GM12872 (cell line): ENCODE measurements around the gene SCAPER.

ENCODE experiments used
- TF ChIP-seq, protein P1 (sequence below): IDR thresholded peaks from 3 replicates; pipeline ENCODE4 v1.5.1; 2011; ENCODE audit warnings: low read depth, mild to moderate bottlenecking, low read length, moderate library complexity; ENCODE audit not compliant: insufficient read depth

Gene SCAPER, protein sequence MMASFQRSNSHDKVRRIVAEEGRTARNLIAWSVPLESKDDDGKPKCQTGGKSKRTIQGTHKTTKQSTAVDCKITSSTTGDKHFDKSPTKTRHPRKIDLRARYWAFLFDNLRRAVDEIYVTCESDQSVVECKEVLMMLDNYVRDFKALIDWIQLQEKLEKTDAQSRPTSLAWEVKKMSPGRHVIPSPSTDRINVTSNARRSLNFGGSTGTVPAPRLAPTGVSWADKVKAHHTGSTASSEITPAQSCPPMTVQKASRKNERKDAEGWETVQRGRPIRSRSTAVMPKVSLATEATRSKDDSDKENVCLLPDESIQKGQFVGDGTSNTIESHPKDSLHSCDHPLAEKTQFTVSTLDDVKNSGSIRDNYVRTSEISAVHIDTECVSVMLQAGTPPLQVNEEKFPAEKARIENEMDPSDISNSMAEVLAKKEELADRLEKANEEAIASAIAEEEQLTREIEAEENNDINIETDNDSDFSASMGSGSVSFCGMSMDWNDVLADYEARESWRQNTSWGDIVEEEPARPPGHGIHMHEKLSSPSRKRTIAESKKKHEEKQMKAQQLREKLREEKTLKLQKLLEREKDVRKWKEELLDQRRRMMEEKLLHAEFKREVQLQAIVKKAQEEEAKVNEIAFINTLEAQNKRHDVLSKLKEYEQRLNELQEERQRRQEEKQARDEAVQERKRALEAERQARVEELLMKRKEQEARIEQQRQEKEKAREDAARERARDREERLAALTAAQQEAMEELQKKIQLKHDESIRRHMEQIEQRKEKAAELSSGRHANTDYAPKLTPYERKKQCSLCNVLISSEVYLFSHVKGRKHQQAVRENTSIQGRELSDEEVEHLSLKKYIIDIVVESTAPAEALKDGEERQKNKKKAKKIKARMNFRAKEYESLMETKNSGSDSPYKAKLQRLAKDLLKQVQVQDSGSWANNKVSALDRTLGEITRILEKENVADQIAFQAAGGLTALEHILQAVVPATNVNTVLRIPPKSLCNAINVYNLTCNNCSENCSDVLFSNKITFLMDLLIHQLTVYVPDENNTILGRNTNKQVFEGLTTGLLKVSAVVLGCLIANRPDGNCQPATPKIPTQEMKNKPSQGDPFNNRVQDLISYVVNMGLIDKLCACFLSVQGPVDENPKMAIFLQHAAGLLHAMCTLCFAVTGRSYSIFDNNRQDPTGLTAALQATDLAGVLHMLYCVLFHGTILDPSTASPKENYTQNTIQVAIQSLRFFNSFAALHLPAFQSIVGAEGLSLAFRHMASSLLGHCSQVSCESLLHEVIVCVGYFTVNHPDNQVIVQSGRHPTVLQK (N-terminal part only)

DNA sequence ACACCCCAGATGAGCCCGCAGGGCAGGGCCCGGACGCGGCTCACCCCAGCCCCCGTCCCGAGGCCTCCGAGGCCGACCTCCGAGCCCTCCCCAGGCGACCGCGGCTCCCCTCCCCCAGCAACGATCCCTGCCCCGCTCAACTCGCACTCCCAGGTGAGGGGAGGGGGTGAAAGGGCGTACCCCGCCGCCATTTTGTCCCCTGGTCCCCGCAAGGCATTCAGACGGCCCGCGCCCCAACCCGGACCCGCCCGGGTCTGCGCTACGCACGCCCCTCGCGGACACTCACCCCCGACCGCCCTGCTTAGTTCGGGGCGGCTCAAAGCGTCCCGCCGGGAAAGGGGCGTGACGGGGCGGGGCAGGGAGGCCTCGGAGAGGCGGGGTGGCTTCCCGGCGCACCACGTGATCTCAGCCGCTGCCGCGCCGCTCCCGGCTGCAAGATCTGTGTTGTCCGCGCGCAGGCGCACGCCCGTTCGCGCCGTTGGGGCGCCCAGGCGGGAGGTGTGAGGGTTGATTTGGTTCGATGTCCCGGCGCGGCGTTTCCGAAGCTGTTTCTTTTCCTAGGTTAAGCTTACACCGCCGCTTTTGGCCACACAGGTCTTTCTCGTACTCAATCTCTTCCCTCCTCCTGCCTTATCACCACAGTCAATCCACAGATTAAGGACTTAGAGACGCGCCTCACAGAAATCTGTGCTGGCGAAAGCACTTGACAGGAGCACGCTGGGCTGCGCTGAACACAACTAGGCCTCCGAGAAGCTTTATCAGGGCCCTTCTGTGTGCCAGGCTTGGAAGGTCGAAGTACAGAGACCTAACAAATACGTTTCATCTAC lies at the start of gene SCAPER:
Gene SCAPER, minus strand, starts transcription at position 328 of the 827 bp plus-strand sequence. CDS start 21,523 bp downstream, outside the sequence.
- TF ChIP-seq, protein P1, sequence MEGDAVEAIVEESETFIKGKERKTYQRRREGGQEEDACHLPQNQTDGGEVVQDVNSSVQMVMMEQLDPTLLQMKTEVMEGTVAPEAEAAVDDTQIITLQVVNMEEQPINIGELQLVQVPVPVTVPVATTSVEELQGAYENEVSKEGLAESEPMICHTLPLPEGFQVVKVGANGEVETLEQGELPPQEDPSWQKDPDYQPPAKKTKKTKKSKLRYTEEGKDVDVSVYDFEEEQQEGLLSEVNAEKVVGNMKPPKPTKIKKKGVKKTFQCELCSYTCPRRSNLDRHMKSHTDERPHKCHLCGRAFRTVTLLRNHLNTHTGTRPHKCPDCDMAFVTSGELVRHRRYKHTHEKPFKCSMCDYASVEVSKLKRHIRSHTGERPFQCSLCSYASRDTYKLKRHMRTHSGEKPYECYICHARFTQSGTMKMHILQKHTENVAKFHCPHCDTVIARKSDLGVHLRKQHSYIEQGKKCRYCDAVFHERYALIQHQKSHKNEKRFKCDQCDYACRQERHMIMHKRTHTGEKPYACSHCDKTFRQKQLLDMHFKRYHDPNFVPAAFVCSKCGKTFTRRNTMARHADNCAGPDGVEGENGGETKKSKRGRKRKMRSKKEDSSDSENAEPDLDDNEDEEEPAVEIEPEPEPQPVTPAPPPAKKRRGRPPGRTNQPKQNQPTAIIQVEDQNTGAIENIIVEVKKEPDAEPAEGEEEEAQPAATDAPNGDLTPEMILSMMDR, result no peak

DNA sequence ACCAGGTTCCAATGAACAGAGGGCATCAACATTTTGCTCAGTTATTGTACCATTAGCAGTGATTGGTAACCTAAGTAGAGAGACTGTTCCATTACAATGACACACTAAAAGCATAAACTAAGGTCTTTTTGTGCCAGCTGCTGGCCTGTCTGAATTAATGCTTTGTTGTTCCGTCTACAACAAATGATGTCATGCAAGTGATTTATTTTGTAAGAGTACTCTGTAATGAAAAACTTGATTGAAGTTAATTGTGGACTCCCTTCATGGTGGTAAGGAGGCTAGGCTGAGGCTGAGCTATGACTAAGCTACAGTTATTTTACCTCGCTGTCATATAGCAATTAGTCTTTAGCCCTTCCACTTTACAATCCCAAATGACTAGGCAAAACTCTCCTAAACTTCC lies 49.6 kb upstream of the SCAPER start:
- TF ChIP-seq, protein P1, result no peak

DNA sequence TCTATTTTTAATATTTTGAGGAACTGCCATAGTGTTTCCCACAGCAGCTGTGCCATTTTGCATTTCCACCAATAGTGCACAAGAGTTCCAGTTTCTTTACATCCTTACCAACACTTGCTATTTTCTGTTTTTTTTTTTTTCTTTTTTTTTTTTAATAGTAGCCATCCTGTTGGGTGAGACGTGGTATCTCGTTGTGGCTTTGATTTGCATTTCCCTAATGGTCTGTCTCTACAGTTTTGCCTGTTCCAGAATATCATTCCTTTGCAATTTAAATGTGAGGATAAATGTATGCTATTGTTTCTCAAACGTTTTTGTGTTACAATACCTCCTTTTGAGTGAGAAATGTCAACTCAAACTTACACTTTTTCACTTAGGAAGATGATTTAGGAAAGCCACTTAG lies 48.8 kb upstream of the SCAPER start:
- TF ChIP-seq, protein P1, result no peak

DNA sequence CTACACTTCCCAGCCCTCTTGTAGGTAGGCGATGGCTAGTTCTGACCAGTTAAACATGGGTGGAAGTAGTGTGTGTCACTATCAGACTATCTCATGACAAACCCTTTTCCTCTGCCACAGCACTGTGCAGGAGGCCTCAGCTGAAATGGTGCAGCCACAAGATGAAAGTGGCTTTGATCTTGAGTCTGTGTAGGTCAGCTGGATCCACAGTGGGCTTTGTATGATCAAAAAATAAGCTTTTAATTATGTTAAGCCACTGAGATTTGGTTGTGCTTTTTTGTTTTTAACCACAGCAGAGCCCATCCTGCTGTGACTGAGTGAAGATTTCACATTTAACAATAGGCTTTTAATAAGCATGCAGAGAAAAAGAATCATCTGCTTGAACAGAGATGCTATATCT lies 46.1 kb upstream of the SCAPER start:
- TF ChIP-seq, protein P1, result no peak

DNA sequence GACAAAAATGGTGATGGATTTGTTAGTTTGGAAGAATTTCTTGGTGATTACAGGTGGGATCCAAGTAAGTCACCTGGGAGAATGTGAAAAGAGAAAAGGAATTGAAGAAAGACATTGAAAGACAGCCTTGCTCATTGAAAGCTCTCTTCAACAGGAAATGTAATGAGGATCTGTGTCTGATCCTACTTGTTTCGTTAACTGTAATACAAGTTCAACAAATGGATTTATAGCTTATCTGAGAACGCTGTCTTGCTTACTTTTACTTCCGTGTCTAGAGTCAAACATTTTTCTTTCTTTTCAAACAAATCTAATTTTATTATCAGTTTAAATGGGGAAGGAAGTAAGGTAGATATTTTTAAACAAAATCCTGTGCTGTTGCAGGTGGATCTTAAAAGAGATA lies 42.3 kb upstream of the SCAPER start:
- TF ChIP-seq, protein P1, result no peak

DNA sequence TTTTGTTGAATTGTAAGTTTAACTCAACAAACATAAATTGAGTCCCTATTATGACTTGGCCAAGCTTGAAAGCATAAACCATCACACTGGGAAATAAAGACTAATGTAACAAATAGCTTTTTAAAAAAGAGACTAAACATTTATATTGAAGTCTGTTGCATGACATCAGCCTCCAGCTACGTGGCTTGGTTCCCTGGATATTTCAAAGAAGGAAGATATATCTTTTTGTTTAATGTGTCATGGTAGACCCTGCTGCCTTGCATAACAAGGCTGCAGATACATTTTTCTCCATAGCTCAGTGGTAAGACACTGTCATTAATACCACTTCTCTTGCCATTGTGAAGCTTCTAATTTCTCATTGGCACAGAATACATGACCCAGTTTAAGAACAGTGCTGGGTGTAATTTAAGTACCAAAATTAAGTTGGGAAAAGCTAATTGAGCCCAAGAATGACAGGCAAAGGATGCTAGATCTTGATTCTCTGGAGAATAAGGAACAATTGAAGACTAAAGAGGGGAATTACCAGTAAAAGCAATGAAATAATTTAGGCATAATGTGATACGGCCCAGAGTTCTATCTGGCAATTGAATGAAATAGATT lies 40.5 kb upstream of the SCAPER start:
- TF ChIP-seq, protein P1, result no peak
